Neural cell (in vitro differentiated cells): ENCODE results near the gene SVEP1.

Experiments used
- SMC3 ChIP-seq: fragments of 450-650 bp; conservative IDR thresholded peaks from 2 replicates; pipeline ENCODE4 v1.6.1; 2014; ENCODE audit warnings: antibody characterized with exemption, mild to moderate bottlenecking, moderate library complexity; ENCODE audit not compliant: poor library complexity
- TF ChIP-seq, protein P1 (sequence below): fragments of 450-650 bp; IDR thresholded peaks from 2 replicates; pipeline ENCODE4 v1.5.1; 2014; ENCODE audit warnings: antibody characterized with exemption, mild to moderate bottlenecking, moderate library complexity; ENCODE audit not compliant: poor library complexity, severe bottlenecking

DNA sequence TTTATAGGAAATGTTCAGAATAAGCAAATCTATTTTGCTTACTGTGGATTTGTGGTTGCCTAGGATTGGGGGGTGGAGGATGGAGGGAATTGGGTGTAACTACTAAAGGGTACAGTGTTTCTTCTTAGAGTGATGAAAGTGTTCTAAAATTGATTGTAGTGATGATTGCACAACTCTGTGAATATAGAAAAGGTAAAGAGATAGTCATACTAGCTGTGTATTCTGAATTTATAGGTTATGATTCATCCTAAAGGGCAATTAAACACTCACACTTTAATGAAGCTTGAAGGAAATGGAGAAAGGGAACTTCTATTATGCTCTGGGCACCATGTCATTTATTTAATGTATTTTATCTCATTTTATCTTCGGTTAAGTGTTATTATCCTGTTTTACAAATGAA is 251.8 kb downstream of the SVEP1 start:
- TF ChIP-seq SMC3, result no peak
- TF ChIP-seq, protein P1, sequence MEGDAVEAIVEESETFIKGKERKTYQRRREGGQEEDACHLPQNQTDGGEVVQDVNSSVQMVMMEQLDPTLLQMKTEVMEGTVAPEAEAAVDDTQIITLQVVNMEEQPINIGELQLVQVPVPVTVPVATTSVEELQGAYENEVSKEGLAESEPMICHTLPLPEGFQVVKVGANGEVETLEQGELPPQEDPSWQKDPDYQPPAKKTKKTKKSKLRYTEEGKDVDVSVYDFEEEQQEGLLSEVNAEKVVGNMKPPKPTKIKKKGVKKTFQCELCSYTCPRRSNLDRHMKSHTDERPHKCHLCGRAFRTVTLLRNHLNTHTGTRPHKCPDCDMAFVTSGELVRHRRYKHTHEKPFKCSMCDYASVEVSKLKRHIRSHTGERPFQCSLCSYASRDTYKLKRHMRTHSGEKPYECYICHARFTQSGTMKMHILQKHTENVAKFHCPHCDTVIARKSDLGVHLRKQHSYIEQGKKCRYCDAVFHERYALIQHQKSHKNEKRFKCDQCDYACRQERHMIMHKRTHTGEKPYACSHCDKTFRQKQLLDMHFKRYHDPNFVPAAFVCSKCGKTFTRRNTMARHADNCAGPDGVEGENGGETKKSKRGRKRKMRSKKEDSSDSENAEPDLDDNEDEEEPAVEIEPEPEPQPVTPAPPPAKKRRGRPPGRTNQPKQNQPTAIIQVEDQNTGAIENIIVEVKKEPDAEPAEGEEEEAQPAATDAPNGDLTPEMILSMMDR, result no peak
